ENCODE data around the gene NKPD1.
A peak's percentile ranks its signal among the peaks of the same experiment; 100 is the strongest.

NKPD1 gene

GRCh38 chr19:45140533-45140932, 20.2 kb downstream of the NKPD1 start:
- no peak for DNase-seq (ENCODE audit: low read depth in 2 of 2)

GRCh38 chr19:45140144-45140503, 20.7 kb downstream of the NKPD1 start:
- DNase-seq (ENCODE audit: low read depth in 2 of 2) = no peak

DNA sequence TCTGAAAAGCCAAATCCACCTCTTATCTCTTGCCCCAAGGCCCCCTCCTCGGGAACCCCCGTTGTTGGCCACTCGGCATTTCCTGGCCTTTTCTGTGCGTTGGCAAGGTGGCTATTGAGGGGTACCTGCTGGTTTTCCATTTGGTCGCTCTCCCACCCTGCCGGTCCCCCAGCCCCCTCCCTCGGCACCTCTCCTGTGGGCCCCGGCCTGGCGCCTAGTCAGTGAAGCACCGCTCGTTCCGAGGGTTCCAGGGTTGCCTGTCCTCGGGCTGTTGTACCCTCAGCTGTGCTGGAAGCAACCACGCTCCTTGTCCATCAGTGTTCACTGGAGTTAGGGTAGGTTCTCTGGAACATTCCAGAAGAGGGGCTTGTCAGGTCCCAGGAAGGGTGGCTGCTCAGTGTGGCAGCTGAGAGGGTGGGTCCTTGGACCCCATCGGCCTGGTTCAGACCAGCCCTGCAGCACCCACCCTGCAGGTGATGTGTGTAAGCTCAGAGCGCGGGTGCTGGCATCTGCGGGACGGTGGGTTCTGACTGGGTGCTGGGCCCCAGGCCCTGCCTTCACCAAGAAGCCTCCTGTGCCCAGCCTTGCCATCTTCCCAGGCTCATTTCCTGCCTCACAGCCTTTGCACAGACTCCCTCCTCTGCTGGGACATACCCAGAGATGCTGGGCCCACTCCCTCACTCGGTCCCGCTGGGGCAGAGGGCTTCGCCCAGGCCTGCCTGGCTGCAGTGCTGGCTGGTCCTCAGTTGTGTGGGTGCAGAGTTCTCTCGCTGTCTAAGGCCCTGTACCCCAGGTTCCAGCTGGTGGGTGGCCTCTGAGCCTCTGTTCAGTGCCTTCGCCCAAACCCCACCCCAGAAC, 21.3 kb downstream of the NKPD1 start:
- DNase-seq (ENCODE audit: low read depth in 2 of 2) = no peak

DNA sequence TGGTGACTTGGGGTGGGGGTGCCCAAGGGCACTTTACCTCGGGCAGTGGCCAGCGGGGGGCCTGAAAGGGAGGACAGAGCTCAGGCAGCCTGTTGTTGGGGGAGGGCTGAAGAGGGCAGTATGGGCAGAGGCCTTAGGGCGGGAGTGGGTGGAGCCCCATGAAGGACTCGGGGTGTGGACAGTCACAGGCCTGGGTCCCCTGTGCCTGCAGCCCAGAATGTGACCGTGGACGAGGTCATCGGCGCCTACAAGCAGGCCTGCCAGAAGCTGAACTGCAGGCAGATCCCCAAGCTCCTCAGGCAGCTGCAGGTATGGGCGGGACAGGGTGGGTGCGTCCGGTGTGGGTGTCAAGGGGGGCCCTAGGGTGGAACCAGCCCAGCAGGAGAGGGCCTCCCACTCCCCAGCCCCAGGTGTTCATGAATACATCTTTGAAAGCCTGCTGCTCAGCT, 22.5 kb downstream of the NKPD1 start:
- no peak for DNase-seq (ENCODE audit: low read depth in 2 of 2)

DNA sequence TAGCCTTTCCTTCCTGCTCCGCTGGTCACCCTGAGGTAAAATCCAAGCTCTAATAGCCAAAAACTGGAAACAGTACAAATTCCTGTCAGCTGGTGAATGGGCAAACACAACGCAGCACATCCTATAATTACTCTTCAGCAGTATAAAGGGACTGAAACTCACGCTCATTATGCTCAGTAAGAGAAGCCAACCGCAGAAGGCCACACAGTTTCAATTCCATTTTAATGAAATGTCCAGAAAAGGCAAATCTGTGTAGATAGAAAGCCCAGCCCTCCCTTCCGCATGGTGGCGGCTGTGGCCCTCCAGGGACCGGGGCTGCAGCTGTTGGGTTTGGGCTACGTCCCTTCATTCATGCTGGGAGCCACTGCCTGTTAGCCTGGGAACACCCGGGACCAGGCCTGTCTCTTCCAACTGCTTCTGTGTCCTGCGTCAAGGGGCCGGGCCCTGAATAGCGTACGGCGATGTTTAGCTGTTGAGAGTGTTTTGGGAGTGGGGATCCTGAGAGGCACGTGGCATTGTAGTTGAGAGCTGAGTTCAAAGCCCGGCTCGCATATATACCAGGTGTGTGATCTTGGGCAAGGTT, 23.5 kb downstream of the NKPD1 start:
- no peak for DNase-seq (ENCODE audit: low read depth in 2 of 2)

DNA sequence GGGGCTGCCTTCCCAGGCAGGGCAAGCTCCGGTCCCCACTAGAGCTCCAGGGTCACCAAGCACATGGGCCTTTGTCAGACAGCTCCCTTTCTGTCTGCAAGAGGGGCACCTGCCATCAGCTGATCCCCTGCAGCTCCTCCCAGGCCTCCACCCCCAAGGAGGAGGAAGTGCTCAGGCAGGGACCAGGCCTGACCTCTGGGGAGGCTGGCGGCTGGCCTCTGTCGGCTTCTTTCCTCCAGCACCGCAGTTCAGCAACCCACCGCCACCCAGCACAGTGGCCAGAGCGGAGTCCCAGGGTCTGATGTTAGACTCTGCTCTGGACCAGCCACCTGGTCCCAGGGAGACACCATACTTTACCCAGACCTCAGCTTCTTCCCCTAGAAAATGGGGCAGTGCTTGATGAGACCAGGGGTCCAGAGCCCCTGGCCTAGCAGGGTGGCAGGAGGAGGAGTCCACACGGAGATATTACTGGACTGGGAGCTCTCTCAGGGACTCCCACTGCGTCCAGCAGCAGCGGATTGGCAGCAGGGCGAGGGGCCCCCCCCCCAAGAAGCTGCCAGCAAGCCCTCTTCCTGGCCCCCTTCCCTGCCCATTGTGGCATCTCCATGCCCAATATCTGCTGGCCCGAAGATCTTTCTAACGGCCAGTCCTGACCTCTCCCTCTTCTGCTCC, 24.1 kb downstream of the NKPD1 start:
- DNase-seq (ENCODE audit: low read depth in 2 of 2) = no peak

GRCh38 chr19:45135176-45135885, 25.5 kb downstream of the NKPD1 start:
- no peak for DNase-seq (ENCODE audit: low read depth in 2 of 2)

DNA sequence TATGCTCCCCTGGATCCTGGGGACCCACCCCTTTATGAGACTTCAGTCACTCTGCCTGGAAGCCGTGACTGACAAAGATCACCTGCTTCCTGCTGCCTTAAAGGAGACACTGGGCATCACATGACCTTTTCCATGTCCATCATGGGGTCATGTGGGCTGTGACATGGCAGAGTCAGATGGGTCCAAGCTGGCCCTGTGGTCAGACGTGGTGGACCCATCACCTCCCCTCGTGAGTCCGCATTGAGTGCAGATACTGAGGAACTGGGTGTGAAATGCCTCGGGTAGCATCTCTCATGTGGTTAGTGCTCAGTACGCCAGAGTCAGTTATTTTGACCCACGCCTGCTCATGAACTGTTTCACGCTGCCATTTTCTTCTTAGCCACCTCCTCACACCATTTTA, 27.1 kb downstream of the NKPD1 start:
- no peak for DNase-seq (ENCODE audit: low read depth in 2 of 2)

DNA sequence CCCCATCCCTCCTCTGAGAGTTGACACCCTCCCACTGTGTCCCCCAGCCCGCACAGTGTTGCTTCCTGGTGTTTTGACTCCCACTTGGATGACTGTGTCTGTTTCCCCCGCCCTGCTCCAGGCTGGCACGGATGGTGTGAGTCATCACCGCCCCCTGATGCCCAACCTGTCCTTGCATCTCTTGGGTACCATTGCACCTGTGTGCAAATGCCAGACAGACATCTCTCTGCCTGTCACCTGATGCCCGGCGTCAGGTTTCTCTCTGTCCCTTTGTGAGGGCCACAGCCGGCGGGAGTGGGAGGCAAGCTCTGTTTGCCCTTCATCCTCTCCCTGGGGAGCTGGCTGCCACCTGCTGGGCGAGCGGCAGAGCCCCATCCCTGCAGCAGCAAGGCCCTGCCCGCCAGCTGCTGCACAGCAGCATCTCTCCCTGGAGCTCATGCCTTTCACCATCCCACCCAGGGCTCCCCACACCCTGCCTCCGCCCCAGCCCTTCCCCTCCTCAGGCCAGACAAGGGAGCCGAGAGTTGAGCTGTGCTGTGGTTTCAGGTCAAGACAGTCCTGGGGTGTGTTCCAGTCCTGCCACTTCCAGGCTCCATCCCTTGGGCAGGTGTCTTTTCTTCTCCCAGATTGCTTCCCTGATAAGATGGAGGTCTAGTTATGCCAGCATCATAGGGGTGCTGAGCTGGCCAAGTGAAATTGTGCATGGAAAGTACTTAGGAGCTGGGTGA, 29.7 kb downstream of the NKPD1 start:
- DNase-seq (ENCODE audit: low read depth in 2 of 2) = no peak

- no peak for DNase-seq (ENCODE audit: low read depth in 2 of 2)
These were observed 30.5 kb downstream of the NKPD1 start for GRCh38 chr19:45130236-45130635.

DNA sequence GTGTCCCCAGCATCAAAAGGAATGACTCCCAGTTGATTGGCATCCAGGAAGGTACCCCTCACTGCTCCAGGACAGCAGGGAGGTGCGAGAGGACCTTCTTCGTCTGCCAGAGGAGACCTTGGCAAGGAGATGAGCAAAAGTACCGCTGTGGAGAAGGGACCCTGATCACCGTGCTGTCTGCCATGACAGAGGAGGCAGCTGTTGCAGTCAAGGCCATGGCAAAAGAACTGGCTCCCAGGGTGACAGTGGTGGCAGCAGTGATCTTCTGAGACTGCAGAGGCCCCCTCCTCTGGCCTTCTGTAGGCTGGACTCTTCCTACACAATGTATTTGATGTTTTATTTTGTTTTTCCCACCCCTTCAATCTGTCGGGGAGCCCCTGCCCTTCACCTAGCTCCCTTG, 32.0 kb downstream of the NKPD1 start:
- no peak for DNase-seq (ENCODE audit: low read depth in 2 of 2)

DNA sequence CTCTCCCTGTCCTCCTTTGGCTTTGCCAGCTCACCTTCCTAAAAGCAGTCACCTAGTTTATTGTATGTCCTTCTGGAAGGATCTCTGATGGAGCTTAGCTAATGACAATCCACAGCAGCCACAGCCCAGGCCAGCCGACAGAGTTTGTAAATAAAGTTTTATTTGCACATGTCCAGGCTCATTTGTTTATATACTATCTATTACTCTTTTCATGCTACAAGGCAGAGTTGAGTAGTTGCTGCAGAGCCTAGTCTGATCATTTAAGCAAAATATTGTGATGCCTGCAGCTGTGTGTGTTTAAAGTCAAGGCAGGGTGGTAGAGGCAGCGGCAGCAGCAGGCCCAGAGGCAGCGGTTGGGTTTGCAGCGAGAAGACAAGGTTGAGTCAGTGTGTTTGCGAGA, 32.6 kb downstream of the NKPD1 start:
- DNase-seq (ENCODE audit: low read depth in 2 of 2) = no peak

- DNase-seq (ENCODE audit: low read depth in 2 of 2) = no peak
These were observed 34.1 kb downstream of the NKPD1 start for GRCh38 chr19:45126654-45127053.

DNA sequence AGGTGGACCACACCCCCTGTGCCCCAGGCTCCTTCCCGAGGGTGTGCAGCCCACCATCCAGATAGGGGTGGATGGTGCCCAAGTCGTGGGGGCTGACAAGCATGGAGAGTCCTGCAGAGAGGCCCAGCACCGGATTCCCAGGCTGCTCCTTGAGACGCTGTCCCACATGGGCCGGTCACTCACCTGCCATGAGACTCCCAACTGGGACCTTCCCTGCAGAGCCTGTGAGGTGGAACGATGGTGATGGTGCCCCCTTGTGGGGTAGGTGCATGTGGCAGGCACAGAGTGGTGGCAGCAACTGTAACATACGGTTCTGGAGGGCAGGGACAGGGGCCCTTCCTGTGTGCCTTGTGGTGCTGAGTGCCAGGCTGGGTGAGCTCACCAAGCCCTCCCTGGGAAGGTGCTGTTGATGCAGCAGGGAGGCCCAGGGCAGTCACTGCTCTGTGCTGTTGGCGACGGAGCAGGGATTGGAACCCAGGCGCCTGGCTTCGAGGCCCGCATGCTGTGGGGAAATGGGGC, 34.7 kb downstream of the NKPD1 start:
- peak; percentile 35 to 69 for DNase-seq (ENCODE audit: low read depth in 2 of 2)

DNA sequence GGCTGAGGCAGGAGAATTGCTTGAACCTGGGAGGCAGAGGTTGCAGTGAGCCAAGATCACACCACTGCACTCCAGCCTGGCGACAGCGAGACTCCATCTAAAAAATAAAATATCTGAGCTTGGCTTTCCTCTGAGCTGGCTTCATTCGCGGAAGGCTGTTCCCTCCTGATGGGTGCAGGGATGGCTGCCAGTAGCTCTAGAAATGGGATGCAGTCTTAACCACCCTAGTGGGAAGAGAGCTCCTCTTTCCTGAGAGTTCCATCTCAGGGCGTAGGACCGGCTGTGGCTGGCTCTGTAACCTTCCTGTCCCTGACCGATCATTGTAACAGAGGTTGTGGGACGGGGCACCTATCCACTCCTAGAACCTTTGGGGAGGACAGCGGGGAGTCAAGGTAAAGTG, 35.4 kb downstream of the NKPD1 start:
- no peak for DNase-seq (ENCODE audit: low read depth in 2 of 2)

- DNase-seq (ENCODE audit: low read depth in 2 of 2) = no peak
These were observed 36.8 kb downstream of the NKPD1 start for GRCh38 chr19:45124021-45124420.

GRCh38 chr19:45123440-45123850, 37.3 kb downstream of the NKPD1 start:
- DNase-seq (ENCODE audit: low read depth in 2 of 2) = no peak

- DNase-seq (ENCODE audit: low read depth in 2 of 2) = no peak
These were observed 38.0 kb downstream of the NKPD1 start for GRCh38 chr19:45122832-45123231.

DNA sequence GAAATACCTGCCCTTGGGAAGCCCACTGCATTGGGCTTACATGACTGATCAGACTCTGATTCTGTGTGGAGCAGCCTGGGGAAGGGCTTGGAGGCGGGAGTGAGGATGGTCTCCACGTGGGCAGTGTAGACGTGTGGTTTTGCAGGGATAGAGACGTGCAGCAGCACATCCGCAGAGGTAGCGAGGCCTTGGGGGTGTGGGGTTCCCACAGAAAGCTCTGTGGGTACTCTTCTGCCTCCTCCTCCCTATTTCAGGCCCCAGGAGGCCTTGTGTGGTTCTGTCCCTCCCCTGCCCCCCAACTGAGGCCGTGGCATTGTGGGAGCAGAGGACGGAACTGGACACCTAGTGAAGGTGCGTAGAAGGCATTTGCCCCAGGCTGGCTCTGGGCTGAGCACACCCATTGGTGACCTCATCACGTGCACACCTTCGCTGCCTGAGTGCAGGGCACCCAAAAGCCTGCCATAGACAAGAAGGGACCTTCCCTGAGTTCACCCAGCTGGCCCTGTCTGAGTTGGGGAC, 38.9 kb downstream of the NKPD1 start:
- no peak for DNase-seq (ENCODE audit: low read depth in 2 of 2)

DNA sequence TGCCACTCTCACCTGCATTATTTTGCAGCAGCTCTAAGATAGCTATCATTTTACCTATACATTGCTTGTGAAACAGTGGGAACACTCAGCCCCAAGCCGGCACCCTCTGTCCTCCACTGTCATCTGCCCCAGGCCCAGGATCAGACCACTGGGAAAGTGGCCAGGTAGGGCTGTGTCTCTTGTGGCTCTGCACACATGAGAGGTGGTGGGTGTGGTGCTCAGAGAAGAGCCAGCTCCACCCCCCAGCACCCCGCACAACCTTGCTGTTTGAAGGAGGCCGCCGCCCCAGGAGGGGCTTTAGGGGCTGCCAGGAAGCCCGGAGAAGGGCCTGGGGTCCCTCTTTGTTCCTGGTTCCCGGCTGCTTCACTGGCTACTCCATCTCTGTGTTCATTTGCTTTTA, 41.2 kb downstream of the NKPD1 start:
- DNase-seq (ENCODE audit: low read depth in 2 of 2) = no peak

Data from stimulated activated CD4-positive, alpha-beta T cell treated with anti-CD3 and anti-CD28 coated beads, Interleukin-12 subunit alpha, Interleukin-12 subunit beta, amount 100 ng/mL, for 24 hours (primary cell).